NCI-H226 (cell line): ENCODE results near the gene DMGDH.

Experiments used
- DNase-seq: peaks from one replicate; pipeline ENCODE4 v3.0.0-alpha.2; 2015

Gene DMGDH

DNA sequence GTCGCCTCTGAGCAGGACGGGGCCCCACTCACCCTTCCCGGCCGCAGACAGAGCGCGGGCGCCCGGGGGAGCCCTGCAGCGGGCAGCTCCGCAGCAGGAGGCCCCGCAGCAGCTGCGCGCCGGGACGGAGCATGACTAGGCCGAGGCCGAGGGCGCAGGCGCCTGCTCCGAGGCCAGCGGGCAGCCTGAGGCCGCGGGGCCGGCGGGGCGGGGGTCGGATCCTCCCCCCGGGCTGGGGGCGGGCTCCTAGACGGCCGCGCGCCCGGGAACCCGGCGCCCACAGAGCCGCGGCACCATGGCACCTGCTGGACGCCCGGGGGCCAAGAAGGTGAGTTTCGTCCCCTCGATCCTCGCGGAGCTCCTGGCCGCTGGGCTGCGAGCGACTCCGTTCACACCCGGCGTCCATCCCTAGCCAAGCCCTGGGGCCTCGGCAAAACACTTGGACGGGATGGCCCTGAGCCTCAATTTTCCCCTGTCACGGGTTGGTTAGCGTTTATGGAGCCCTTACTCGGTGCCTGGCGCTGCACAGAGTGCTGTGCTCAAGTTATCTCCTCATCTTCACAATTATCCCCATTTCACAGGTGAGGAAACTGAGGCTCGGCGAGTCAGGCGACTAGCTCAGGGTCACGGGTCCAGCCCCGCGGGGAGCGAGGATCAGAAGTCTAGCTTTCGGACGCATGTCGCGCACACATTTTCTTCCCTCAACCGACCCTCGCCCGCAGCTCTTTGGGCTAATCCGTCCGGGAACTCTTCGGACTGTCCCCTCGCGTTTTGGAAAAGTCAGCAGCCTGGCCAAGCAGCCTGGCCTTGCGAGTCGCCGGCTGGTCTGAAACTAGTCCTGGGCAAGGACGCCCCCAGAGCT lies at the start of gene DMGDH, which contains the start of gene BHMT2:
Gene DMGDH, minus strand, starts transcription at position 187 of the 862 bp plus-strand sequence. Its CDS starts 54 bp downstream, at position 133.
Gene BHMT2, plus strand, starts transcription at position 280 of the 862 bp plus-strand sequence. Its CDS starts 16 bp downstream, at position 296.
- no peak for DNase-seq

DNA sequence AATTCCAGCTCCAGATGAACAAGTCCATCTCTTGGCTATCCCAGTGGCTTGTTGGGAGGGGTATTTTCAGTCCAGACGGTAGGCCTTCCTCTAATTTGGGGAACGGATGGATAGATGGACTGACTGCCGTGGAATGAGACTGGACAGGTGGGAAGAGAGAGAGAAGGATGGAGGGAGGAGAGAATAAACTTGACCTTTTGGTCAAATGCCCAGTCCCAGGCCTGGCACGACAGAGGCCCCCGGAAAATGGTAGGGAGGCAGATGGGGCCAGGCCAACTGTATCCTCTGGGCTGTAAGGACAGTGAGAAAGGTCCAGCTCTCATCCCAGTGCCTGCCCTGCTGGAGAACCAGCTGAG lies 43.2 kb upstream of the DMGDH start:
- no peak for DNase-seq

DNA sequence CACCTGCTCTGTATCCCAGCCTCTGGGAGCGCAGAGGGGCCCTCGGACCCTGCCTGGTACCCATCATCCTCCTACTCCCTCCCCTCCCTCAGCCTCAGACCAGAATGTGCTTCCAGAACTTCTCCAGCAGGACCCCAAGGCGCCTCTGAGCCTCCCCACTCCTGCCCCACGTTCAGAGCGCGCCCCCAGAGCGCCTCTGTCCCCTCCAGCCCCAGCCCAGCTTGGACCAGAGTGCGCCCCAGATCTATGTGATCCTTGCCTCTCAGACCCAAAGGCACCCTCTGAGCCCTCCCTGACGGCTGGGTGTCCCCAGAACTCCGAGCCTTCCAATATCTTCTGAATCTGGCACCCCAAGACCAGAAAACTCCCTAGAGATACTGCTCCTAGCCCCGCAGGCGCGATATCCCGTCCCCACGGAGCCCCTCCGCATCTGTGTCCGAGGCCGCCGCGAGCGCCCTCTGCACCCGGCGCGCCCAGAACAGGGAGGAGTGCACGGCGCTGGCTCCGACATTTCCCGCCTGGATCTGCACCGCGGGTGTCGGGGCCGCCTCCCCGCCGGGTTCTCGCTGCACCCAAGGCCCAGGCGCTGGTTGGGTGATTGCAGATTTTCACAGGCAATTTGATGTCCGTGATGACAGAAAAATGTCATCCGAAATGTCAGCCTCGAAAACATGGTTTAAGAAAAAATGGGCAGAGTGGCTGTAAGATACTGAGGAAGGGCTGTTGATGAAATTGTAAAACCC lies 42.7 kb upstream of the DMGDH start:
- DNase-seq: no peak

DNA sequence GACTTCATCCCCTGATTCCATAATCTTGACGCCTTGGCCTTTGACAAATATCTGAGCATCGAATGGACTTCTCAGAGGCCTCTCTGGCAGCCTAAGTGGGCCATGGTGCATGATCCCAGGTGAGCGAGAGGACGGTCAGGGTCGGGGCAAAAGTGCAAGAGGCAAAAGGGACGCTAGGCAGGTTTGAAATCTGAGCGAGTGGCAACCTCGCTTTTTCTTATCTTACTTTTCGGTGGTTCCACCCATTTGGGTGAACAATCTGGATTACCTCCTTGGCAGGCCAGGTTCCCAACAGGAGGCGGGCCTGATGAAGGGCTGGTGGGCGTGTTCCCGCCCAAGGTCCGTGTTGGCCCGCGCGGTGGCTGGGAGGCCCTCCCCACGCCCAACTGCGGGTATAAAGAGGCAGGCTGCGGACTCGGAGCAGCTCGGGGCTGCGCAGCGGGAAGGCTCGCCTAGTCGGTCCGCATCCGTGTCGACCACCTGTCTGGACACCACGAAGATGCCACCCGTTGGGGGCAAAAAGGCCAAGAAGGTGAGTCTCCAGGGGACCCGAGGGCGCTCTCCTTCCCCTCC lies 42.0 kb upstream of the DMGDH start, which contains the start of gene BHMT:
Gene BHMT, plus strand, starts transcription at position 423 of the 573 bp plus-strand sequence. Its CDS starts 77 bp downstream, at position 500.
- no peak for DNase-seq

DNA sequence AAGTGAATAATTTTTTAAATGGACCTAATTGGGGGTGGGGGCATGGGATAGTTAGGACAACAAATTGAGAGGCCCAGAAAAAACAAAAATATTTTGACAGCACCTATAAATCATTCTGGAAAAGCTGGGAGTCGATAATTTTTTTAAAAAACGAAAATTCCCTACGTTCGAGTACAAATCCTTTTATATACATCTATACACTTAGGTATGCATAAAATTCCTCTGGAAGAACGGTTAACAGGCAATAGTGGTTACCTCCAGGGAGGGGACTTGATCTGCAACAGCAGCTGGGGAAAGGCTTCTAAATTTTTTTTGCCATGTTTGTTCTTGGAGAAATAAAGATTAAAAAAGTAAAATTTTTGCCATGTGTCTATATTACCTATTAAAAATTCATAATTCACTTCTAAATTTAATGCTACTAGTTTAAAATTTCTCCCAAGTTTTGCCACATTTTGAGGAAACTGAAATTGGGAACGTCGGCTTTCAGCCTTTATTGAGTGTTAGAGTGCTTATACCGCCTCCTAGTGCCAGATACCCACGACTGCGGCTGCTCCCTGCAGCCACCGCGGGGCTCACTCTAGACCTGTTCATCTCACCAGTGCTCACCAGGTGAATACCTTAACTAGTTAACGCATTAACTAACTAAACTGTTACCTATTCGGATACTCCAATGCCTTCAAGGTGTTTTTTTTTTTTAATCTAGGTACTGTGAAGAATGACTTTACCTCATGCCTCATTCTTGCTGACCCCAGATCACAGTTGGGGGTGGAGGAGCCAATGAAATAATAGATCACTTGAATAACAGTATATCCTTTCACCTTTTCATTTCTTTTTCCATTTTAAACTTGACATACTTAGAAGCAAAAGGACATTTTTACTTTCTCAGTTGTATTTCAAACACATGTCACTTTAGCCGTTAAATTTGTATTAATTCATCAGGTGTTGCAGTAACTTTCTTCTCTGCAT lies 40.3 kb upstream of the DMGDH start:
- DNase-seq: no peak

DNA sequence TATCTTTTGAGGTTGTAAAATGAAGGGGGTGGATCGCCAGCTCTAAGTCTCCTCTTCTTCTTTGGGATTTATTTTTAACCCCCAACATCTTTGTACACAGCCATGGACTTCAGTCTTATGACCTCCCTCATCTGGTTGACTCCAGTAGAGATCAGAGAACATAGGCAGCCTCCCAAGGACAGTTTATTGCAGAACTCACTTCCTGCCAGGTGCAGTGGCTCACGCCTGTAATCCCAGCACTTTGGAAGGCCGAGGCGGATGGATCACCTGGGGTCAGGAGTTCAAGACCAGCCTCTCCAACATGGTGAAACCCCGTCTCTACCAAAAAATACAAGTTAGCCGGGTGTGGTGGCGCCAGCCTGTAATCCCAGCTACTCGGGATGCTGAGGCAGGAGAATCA lies 39.3 kb upstream of the DMGDH start:
- no peak for DNase-seq

DNA sequence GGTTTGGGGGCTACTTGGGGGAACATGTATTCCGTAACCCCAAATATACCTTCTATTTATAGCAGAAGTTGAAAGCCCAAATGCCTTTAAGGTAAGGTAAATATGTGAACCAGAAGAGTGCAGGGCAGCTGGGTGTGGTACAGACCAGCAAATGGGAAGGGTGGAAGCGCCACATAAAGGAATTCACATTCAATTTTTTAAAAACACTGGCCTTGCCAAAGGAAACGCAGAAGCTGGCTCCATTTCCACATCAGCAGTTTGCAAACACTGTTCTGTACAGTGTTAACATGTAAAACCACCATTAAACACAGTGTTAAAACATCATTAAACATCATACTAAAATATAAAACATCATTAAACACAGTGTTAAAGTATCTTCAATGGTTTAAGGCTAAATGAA lies 38.6 kb upstream of the DMGDH start:
- no peak for DNase-seq

DNA sequence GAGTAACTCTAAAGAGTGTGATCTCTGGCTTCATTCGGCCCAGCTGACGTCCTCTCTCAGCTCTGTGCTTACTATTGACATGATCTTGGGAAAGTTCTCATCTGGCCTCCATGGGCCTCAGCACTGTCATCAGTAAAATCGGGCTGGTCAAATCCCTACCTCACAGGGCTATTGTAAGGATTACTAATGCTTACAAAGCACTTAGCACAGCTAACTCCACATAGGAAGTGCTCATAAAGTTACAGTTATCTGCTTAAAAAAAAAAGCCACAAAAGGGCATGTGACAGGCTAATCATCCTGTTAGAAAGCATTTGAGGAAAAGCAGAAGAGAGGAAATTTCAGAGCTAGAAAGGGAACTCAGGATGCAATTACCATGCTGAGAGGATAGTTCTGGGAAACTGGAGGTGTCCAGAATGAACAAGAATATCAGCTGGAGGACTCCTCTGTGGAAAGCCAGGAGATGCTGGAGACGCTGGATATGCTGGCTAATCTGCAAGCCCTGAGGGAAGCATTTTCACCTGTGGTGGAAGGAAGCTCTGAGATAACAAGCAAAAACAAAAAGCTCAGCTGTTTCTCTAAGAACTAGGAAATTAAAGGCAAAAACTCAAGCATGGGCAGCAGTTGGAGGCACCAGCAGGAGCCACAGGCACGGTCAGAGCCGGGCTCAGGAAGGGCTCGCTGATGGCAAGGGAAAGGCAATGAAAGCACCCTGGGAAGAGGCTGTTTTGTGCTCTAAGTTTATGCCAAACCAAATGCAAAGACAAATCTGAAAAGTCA lies 37.7 kb upstream of the DMGDH start:
- DNase-seq: no peak

DNA sequence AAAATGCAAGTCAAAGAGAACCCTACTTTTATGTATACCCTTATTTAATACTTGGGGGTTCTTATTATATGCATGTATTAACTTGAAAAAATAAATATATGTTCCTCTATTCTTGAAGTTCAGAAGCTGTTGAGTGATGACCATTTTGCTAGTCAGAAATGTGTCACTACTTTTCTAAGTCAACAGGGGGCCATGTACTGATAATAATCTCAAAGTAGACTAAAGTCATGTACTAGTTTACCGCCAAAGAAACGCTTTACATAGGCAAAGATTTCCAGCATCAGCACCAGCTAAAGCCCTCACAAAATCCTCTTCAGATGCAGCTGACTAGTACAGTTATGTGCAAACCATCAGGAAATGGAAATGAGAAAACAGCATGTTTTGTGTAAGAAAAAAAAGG lies 36.4 kb upstream of the DMGDH start:
- no peak for DNase-seq

DNA sequence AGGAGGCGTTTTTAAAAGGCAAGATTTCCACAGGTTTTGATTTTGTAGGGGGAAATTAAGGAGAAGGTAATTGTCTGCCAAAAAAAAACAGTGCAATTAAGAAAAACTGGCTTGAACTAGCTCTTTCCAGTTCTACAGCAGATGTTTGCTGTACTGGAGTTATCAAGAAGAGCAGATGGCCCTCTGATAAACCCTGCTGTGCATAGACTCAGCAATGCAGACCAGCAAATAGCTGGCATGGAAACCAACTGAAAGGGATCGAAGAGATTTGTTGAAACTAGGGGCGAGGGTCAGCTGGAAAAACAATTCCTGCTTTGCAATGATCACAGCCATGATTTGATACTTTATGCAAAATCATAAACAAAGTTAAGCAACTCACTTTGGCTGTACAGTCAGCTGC lies 24.3 kb upstream of the DMGDH start:
- DNase-seq: no peak

DNA sequence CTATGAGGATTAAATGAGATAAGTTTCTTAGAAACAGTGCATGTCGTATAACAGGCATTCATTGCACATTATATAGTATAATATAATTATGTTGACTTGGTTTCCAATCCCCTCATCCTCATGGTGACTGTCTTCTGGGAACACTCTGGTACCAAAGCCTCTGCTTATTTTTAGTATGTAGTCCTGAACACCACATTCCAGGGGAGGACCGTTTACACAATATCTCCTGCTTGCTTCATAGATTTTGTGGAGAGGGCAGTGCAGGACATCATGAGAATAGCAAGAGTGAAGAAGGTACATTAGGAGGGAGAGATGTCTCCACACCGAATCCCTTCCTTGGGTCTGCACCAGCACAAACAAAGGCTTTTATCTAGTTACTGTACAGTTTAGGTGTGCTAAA lies 21.6 kb upstream of the DMGDH start:
- DNase-seq: no peak

DNA sequence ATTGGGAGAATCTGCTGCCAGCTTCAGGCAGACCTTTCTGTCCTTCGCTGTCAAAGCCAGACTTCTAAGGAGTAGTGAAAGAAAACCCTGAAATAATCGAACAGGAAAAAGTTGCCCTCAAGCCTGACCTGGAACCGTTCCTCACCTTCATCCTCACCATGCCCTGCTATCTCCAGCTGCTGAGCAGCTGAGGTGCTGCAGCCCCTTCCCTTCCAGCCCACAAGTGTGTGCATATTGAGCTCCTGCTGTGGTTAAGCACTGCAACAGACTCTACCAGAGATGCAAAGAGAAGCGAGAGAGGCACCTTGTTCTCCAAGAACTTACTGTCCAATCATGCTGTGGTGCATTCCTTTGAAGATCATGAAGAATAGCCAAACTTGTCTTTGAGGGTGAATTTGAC lies 19.0 kb upstream of the DMGDH start:
- no peak for DNase-seq

DNA sequence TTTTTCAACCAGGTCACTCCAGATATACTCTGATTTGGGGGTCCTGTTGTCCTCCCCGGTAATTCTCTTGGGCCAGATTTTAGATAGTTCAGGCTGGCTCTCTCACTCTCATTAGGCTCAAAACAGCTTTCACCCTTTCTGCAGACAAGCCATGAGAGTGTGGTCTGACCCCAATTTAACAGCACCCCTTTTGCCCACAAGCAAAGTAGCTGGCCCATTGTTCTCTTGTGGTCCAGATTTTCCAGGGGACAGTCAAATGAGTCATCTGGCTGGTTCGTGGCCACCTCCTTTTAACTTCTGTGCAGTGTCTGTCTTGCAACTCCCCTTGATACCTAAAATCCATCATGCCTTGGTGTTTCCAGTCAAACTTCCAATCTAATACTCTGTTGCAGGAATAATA lies 16.6 kb upstream of the DMGDH start:
- no peak for DNase-seq

DNA sequence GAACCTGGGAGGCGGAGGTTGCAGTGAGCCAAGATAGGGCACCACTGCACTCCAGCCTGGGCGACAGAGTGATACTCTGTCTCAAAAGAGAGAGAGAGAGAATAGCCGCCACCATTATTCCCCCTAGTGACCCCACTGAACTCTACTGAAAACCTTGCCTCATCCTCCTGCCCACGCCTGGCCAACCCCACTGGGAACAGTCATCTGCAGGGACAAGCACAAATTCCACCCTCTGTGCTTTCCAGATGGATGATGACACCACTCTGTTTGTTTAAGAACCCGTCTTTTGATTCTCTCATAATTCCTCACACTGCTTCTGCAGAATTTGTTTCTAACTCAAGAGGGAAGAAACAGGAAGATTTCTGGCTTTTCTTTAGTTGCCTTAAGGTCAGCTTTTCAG lies 12.3 kb upstream of the DMGDH start:
- DNase-seq: no peak

DNA sequence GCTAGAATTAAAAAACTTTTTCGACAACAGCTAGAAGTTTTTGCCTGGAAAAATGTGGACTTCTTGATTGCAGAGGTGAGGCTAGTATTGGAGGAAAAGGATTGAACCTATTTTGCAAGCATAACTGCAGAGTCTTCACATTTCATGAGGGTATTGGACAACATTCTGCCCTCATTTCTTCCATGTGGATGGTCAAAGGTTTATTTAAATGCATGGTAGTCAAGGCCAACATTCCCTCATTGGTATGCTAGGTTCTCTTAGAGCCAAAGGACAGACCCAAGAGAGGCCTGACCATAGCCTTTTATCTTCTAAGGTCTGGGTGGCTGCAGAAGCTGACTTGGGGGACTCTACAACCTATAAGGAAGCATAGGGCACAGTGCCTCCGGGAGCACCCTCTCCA lies 11.3 kb upstream of the DMGDH start:
- DNase-seq: no peak

DNA sequence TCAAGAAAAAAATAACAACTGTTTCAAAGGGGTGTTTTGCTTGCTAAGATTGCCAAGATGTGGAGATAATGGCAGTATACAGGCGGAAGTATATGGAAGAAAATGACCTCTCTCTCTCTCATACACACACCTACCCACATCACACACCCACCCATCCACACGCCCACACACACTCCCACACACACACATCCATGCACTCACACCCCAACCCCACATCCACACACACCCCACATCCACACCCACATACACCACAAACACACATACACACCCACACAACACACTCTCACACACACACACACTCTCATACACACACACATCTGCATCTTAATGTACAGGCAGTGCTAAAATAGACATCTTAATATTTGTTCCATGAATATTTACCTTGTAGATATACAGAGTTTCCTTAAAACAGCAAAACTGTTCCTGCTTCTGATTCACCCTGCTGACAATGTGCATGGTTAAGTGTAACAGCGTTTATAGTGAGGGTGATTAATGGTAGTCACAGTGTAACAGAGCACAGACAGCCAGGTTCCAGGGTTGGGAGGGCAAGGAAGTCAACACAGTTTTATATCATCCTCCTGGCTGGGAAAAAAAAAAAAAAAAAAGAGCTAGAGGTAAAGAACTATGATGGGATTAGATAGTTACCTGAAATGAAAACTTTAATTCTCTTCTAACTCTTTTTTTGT lies 8.3 kb upstream of the DMGDH start:
- DNase-seq: no peak

DNA sequence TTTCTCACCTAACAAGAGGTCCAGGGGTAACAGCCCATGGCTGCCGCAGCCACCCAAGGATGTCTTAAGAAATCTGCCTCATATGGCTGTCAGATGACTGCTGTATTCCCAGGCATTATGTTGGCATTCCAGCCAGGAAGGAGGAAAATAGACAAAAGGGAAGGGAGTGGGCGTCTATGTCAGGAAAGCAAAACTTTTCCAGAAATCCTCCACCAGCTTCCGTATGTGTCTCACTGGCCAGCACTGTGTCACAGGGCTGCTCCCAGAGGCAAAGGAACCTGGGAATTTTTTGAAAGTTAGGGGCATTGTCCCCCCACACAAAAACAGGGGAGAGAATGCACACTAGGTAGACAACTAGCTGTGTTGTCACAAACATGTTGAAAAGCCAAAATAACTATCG lies 7.3 kb upstream of the DMGDH start:
- DNase-seq: no peak

DNA sequence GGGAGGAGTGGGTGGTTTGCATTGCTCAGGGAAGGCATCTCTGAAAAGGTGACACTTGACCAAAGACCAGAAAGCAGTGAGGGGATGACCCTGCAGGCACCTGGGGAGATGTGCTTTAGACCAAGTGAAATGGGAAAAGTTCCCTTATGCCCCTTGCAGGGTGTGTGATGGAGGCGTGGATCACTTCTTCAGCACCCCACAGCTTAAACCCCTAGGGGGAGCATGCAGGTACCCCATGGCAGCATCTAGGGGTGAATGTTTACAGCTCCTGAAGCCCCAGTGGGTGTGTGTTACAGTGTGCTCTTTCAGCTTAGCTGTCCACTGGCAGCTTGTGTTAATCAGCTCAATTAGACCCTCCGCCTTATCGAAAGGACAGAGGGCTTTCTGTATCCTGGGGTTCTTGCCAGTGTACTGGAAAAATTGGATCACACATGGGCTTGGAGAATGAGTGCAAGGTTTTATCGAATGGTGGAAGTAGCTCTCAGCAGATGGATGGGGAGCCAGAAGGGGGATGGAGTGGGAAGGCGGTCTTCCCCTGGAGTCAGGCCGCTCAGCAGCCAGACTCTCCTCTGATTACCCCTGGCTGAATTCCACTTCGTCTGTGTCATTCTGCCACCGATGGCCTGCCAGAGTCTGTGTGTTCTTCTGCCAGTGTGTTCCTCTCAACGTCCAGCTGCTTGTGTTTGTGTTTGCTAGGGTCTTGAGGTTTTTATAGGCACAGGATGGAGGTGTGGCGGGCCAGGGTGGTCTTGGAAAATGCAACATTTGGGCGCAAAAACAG lies 6.4 kb upstream of the DMGDH start:
- DNase-seq: no peak

DNA sequence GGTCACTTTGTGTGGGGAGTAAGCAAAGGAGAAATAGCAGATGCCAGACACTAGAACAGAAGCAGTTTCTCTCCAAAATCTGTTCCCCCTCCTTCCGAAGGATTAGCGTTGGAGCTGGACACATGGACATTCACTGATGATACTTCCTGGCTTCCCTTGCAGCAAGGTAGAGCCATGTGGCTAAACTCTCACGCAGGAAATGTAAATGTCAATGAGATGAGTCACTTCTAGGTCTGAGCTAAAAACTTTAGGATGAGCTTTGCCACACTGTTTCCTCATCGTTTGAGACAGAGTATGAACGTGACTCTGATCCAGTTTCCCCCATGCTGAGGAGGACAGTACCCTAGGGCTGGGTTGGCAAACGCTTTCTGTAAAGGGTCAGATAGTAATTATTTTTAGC lies 5.2 kb upstream of the DMGDH start:
- peak; percentile 53 for DNase-seq

DNA sequence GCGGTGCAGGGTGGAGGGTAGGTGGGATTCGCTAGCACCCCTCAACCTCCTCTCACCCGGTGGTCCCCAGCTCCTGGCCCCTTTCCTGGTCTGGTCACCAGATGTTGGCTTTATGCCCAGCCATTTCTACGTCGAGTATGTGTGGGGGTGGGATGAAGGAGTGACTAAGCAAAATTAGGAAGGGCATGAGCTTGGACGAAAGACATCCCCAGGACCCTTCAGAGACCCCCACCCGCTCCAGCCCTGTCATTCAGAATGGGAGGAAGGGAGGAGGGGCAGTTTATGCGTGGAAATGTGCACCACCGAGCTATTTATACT lies 835 bp upstream of the DMGDH start:
- DNase-seq: no peak

DNA sequence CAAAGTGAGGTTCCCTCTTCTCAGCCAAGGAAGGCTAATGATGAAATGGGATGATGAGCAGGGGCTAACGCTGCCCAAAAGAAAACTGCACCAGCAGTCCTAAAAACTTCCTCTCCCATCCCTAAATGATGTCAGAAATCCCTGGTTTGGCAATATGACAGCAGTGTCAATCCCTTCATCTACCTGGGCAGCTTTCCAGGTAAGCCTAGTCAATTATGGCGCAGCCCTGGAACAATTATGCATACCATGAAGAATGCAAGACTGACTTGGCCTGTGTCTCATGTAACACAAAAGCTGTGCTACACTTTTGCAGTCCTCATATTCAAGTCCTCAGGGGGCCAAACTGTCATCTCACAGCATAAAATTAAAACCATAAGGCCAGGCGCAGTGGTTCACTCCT lies 7.0 kb downstream of the DMGDH start:
- DNase-seq: no peak
